H1 (cell line): ENCODE results near the gene ORAI1.

Experiments
- CHD2 ChIP-seq: IDR thresholded peaks from 2 replicates; pipeline ENCODE4 v1.6.1; 2012; ENCODE audit warnings: low read length, improper control_type of control experiment
- CTCF ChIP-seq, 3 experiments: IDR thresholded peaks; 1 replicate in 2 of 3; 2 replicates in 1 of 3; pipeline versions ENCODE4 v1.5.1 to v1.6.1; 2011; ENCODE audit warnings: low read length in 3 of 3, mild to moderate bottlenecking in 3 of 3, inconsistent platforms in 2 of 3, low read depth in 1 of 3, moderate library complexity in 1 of 3; ENCODE audit not compliant: insufficient read depth in 1 of 3; ENCODE audit errors: control extremely low read depth in 1 of 3
- EZH2 ChIP-seq: fragments of 200-600 bp; sonication (generic); IDR thresholded peaks from 2 replicates; pipeline ENCODE4 v1.7.1; 2012; ENCODE audit warnings: low read depth, mild to moderate bottlenecking, moderate library complexity, low read length, inconsistent platforms; ENCODE audit not compliant: severe bottlenecking
- JUND ChIP-seq: IDR thresholded peaks from 2 replicates; pipeline ENCODE4 v1.6.1; 2011; ENCODE audit warnings: mild to moderate bottlenecking, improper control_type of control experiment, low read length
- POLR2AphosphoS5 ChIP-seq: IDR thresholded peaks from 2 replicates; pipeline ENCODE4 v1.6.1; 2011; ENCODE audit warnings: low read depth, low read length
- RXRA ChIP-seq: IDR thresholded peaks from 2 replicates; pipeline ENCODE4 v1.6.1; 2011; ENCODE audit warnings: low read depth, mild to moderate bottlenecking, low read length, moderate library complexity; ENCODE audit not compliant: insufficient read depth
- SP4 ChIP-seq: IDR thresholded peaks from 2 replicates; pipeline ENCODE4 v1.6.1; 2012; ENCODE audit warnings: low read length, inconsistent platforms
- USF2 ChIP-seq: IDR thresholded peaks from 2 replicates; pipeline ENCODE4 v1.6.1; 2011; ENCODE audit warnings: low read length, improper control_type of control experiment
- YY1 ChIP-seq: IDR thresholded peaks from 2 replicates; pipeline ENCODE4 v1.6.1; 2011; ENCODE audit warnings: low read depth, mild to moderate bottlenecking, low read length

DNA sequence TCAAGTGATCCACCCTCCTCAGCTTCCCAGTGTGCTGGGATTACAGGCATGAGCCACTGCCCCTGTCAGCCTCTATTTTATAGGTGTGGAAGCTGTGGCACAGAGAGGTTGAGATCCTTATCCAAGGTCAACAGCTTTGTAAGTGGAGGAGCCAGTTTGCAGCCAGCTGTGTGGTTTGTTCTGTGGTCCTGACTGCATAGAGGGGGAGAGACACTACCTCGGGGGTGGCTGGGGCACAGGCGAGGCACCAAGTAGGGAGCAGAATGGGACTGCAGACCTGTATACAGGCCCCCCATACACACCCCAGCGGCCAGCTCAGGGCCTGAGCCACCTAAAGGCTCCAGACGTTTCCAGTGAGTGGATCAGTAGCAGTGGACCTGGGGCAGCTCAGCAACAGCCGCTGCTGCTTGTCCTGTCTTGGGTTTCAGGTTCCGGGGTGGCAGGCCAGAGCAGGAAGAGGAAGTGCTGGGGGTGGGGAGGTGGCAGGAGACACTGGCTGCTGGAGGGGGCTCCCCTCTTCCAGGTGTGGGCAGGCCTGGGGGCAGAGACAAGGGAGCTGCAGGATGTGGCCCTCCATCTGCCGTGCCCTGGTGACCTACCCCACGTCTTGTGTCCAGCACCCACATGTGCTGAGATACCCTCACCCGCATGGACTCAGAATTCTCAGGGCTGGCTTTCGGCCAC, 11.0 kb downstream of the ORAI1 start:
- TF ChIP-seq YY1 (no peak), CTCF (IDR thresholded peaks at IDR 0.05; ENCODE audit: control extremely low read depth in 1 of 3, insufficient read depth in 1 of 3, low read depth in 1 of 3, low read length in 3 of 3) (no peak), POLR2AphosphoS5 (no peak), RXRA (no peak), EZH2 (no peak), JUND (no peak), SP4 (no peak), CHD2 (no peak), USF2 (no peak)
